NCI-H1694 (cell line): ENCODE results near the gene TRIM2.
A peak's percentile ranks its signal among the peaks of the same experiment; 100 is the strongest.

ENCODE experiments used
- DNase-seq: peaks from one replicate; lab custom pipeline; 2025; lab: John Stamatoyannopoulos, UW

The TRIM2 gene

DNA sequence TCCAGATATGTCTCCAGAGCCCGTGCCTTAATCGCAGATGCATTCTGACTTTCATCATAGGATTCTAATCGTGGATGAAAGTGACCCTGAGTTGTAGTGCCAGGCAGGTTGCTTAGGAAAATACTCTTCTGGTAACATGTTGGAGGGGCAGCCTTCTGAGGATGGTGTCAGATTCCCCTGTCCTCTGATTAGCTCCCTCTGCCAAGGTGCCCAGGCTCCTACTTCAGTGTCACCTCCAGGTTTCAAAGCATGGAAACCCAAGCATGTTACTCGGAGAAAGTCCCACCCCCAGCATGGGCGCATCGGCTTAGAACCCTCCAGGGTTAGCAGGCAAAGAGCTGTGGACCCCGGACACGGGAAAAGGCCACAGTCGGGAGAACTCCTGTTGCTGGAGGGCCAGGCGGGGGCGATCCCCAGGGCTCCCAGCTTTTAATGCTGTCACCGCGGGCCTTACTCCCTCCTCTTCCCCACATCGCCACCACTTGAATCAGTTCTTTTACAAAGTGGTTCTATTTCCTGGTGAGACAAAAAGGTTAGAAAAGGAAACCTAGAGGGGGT, 44.5 kb downstream of the TRIM2 start:
- no peak for DNase-seq

DNA sequence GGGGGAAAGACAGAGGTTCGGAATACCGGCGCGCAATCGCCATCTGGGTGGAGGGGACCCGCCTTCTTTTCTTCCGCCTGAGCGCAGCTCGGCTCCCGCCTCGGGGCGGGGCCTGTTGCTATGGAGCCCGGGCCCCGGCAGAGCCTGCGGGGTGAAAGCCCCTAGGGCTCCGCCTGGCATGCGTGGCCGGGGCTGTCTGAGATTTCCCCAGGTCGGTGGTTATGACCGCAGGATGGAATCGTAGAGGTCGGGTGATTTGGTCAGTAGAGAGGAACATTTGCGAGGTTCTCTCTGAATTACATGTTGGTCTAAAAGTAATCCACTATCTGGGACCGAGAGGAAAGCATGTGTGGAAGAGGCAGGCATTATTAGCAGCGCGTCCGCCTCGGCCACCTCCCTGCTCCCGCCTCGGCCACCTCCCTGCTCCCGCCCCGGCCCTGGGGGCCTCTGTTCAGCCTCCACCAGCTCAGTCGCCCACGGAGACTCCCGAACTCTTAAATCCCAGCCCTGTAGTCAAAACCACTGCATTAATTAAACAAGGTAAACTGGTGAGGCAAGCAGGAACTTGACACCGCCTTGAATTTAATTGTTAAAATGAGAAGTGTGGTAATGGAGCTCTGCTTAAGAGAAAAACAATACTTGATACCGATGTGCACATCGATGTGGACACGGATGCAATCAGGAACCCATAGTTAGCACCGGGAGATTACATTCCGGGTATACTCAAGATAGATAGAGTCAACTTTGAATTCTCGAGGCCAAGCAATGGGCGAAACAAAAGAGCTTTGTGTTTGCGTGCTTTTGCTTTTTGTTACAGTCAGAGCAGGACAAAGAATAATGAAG, 45.2 kb downstream of the TRIM2 start:
- DNase-seq, result peak; percentile 51

DNA sequence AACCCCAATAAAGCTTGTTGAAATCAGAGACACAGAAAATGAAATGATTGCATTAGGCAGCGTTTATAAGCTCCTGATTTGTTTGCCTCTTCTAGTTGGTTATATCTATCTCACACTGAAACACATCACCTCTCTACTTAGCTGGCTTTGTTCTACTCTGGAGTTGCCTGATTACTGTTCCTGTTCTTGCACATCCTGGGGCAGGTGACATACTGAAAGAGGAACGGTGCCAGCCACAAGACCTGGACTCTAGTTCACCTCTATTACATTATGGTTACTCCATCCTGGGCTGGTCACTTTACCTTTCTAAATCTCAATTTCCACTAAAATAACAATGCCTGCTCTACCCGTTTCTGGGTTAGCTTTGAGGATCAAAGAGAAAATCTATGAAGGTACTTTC, 47.9 kb downstream of the TRIM2 start:
- no peak for DNase-seq

DNA sequence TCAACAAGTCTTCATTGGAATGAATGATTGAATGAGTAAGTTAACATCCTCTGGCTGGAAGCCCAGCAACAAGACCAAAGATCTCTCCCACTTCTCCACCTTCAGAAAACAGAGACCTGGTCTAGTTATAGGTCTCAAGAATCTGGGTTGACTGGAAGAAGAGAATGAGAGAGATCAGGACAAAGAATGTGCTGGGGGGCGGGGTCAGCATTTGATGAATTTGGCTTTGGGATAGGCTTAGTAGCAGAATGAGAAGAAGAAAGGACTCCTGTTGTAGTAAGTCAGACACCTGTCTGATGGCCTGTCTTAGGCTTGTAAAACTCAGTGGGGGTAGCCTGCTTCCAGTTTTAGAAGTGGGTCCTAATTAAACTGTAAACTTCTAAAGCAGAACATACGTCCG, 51.0 kb downstream of the TRIM2 start:
- no peak for DNase-seq

- DNase-seq, result peak; percentile 67
Measured at GRCh38 chr4:153257151-153257620, 52.9 kb downstream of the TRIM2 start.

DNA sequence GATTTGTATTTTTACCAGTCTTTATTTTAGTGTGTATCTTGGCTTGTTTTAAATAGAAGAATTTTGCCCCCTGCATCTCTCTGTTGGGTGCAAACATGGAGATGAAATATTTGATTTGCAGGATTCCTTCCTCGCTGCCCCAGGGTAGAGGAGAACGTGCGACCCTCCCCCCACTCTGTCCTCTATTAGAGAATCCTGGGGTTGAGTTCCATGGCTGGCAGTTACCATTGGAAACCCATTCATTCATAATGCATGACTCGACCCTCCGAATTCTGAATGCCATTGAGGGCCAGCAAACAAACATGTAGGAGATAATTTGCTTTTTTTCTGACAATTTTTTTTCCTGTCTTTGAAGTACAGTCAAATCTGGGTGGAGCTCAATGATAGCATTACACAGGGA, 53.7 kb downstream of the TRIM2 start:
- peak; percentile 54 for DNase-seq

GRCh38 chr4:153258750-153259149, 54.5 kb downstream of the TRIM2 start:
- DNase-seq, result no peak

DNA sequence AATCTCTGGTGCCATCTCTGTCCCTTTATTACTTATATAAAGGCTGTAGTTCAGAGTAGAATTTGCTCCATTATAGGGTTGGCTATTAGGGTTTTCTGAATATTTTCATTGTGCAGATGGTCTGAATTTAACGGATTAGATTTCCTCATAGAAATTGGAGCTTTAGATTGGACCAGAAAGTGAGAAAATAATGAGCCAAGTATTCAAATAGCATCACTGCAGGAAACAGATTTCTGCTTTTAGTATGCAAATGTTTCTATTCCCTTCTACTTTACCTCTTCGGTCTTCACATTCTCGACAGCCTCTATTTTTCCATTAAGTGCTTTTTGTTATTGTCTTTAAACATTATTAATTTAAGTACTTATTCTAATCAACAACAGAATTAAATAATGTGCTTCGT, 55.4 kb downstream of the TRIM2 start:
- DNase-seq, result no peak

DNA sequence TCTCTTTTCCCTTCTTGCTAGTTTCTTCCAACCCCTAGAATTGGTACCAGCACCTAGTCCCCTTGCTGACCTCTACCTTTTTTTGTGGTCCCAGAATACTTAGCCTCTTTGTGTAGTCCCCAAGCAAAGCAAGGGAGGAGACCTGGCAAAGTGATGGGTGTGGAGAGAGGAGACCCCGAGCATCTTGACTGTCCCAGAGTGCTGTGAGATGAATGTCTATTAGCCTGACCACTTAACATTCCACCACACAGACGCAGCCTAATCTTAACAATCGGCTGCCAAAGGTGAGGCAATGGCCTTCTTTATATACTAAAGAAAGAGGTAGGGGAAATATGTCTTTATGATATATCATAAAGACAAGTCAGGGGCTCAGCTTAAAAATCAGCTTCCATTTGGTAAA, 55.9 kb downstream of the TRIM2 start:
- no peak for DNase-seq

- no peak for DNase-seq
Measured at GRCh38 chr4:153260553-153261300, 56.5 kb downstream of the TRIM2 start.

- no peak for DNase-seq
Measured at GRCh38 chr4:153261461-153261860, 57.2 kb downstream of the TRIM2 start.

DNA sequence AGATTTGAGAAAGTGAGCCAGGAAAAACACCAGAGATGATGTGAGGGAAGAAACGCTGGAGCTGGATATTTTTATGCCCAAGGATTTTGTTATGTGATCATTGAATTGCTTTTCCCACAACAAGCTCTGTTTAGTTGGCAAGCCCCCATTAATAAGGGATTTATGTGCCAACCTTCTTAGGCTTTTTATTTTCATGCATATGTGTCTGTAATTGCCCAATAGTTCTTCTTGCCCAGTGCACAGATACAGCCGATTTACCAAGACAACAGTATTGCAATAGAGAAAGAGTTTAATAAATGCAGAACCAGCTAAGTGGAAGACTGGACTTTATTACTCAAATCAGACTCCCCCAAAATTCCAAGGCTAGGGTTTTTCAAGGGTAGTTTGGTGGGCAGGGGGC, 57.7 kb downstream of the TRIM2 start:
- no peak for DNase-seq

- no peak for DNase-seq
Measured at GRCh38 chr4:153265306-153266047, 61.2 kb downstream of the TRIM2 start.

GRCh38 chr4:153266988-153267387, 62.7 kb downstream of the TRIM2 start:
- no peak for DNase-seq

GRCh38 chr4:153267890-153268289, 63.6 kb downstream of the TRIM2 start:
- DNase-seq, result no peak

DNA sequence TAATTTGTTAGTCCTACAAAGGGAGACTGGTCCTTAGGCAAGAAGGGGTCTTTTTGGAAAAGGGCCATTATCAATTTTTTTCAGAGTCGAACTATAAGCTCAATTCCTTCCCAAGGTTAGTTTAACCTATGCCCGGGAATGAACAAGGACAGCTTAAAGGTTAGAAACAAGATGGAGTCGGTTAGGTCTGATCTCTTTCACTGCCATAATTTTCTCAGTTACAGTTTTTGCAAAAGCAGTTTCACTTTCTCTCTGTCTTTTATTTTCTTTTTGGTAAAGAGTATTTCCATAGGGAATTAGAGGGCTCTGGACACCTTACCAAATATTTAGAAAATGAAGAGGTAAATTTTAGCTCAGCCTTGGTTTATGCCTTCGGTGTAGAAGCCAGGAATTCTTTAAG, 64.1 kb downstream of the TRIM2 start:
- DNase-seq, result no peak

DNA sequence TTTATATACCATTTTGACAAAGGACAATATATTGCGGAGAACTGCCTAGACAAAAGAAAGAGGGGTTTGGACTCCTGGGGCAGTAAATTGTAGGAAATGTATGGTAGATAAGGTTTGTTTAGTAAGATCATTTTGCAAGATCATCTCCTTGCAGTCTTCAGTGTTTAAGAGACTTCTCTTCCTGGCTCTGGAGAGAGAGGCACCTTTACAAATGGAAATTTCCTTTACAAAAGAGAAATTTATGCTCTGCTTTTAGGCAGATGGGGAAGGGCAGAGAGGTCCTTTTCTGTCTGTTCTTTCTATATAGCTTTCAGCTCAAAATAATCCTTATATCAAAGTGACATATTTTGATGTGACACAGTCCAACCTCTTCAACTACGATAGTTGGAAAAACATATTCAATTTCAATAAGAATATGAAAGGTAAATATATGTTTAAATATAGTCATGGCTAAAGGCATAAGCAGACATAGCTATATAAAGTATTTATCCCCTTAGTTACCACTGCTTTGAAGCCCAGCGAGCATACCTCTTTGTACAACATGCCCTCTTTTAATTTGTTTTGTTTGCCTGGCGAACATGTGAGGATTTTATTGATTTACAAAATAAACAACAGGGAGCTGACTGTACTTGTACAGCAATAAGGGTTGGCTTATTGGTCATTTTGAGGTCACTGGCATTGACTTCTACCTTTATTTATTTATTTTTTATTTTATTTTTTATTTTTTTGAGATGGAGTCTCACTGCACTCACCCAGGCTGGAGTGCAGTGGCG, 65.2 kb downstream of the TRIM2 start:
- no peak for DNase-seq

DNA sequence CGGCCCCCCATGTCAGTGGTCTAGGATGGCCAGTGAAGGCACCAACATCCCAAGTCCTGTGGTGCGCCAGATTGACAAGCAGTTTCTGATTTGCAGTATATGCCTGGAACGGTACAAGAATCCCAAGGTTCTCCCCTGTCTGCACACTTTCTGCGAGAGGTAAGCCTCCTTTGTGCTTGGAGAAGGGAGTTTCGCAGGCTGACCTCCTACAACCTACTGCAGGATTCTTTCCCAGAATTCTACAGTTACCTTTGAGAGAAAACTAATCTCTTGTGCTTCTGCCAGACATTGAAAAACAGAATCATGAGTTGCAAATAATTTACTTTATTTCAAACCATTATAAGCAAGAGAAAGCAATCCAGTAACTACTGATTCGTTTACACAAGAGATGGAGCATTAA, 66.1 kb downstream of the TRIM2 start:
- no peak for DNase-seq

DNA sequence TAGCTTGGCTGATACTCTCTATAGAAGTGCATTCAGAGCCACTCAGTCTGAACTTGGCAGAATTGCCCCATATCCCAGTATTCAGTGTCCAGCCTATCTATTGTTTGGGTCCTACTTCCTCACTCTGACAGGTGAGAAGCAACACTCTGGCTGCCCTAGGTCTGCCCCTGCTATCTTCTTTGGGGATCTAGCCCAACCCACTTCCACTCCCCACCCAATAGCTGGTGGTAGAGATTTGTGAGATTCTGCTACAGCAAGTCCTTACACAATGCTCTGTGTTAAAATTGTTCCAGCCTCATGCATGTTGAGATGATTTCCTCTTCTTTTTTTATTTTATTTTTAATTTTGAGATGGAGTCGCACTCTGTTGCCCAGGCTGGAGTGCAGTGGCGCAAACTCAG, 67.6 kb downstream of the TRIM2 start:
- no peak for DNase-seq

- no peak for DNase-seq
Measured at GRCh38 chr4:153273751-153274150, 69.5 kb downstream of the TRIM2 start.

DNA sequence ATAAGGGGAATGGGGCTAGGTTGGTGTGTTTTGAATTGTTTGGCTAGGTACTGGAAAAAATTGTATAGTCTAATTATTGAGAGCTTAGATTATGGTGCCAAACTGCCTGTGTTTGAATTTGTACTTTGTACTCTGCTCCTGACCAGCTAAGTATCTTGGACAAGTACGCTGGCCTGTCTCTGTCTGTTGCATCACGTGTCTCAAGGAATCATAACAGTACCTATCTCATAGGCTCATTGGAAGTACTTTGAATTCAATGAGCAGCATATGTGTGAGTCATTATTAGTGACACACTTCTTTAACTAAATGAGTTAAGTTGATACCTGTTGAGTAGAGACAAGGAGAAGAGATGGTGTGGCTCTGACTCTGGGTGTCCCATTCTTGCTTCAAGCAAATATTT, 70.7 kb downstream of the TRIM2 start:
- no peak for DNase-seq
